ENCODE measurements around the gene ANAPC13.
A peak's percentile ranks its signal among the peaks of the same experiment; 100 is the strongest.

The ANAPC13 gene

DNA sequence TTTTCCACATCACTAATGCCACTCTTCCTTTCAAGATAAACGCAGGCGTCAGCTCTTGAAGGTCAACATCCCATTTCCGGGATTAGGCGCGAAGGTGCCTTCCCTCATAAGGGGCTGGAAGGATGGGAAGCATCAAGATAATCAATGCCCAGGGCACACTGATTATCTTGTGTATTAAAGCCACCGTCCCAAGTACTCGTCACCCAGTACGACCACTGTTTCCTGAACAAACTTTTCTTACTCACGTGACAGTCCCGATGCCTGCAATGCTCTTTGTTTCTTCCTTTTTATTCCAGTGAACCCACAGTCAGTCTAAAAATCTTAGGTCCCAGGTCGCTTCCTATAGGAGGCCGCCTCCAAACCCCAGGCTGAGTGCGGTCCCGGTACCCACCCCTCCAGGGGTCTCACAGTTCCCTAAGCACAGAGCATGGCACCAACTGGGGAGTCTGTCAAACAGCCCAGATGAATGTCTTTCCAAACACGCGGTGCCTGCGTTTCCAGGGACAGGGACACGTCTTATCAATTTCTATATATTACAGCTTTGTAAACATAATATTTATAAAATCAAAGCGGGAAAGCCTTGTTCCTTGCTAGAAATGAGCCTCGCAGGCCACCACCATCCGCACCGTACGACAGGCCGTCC, 589 bp downstream of the ANAPC13 start:
- H3K4me3 ChIP-seq (ENCODE audit: control insufficient read depth, low read depth, low read length) = peak overlapping the region; percentile 76
- TF ChIP-seq, protein P1, sequence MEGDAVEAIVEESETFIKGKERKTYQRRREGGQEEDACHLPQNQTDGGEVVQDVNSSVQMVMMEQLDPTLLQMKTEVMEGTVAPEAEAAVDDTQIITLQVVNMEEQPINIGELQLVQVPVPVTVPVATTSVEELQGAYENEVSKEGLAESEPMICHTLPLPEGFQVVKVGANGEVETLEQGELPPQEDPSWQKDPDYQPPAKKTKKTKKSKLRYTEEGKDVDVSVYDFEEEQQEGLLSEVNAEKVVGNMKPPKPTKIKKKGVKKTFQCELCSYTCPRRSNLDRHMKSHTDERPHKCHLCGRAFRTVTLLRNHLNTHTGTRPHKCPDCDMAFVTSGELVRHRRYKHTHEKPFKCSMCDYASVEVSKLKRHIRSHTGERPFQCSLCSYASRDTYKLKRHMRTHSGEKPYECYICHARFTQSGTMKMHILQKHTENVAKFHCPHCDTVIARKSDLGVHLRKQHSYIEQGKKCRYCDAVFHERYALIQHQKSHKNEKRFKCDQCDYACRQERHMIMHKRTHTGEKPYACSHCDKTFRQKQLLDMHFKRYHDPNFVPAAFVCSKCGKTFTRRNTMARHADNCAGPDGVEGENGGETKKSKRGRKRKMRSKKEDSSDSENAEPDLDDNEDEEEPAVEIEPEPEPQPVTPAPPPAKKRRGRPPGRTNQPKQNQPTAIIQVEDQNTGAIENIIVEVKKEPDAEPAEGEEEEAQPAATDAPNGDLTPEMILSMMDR (conservative IDR thresholded peaks at IDR 0.05; ENCODE audit: control insufficient read depth, insufficient read depth, low read depth, low read length) = no peak
- DNase-seq (ENCODE audit: low read depth) = peak; percentile 36

GRCh38 chr3:134483195-134483900, 2.4 kb downstream of the ANAPC13 start:
- H3K4me3 ChIP-seq (ENCODE audit: control insufficient read depth, low read depth, low read length) = no peak overlapping the region
- peak; percentile 84 for DNase-seq (ENCODE audit: low read depth)
- TF ChIP-seq, protein P1 (conservative IDR thresholded peaks at IDR 0.05; ENCODE audit: control insufficient read depth, insufficient read depth, low read depth, low read length) = no peak

GRCh38 chr3:134482622-134483021, 3.2 kb downstream of the ANAPC13 start:
- no peak overlapping the region for H3K4me3 ChIP-seq (ENCODE audit: control insufficient read depth, low read depth, low read length)
- no peak for DNase-seq (ENCODE audit: low read depth)
- TF ChIP-seq, protein P1 (conservative IDR thresholded peaks at IDR 0.05; ENCODE audit: control insufficient read depth, insufficient read depth, low read depth, low read length) = no peak

- TF ChIP-seq, protein P1 (conservative IDR thresholded peaks at IDR 0.05; ENCODE audit: control insufficient read depth, insufficient read depth, low read depth, low read length) = no peak
- H3K4me3 ChIP-seq (ENCODE audit: control insufficient read depth, low read depth, low read length) = no peak overlapping the region
- peak; percentile 37 for DNase-seq (ENCODE audit: low read depth)
Measured at GRCh38 chr3:134481166-134481565, 4.6 kb downstream of the ANAPC13 start.

GRCh38 chr3:134480546-134480945, 5.2 kb downstream of the ANAPC13 start:
- H3K4me3 ChIP-seq (ENCODE audit: control insufficient read depth, low read depth, low read length) = no peak overlapping the region
- DNase-seq (ENCODE audit: low read depth) = no peak
- TF ChIP-seq, protein P1 (conservative IDR thresholded peaks at IDR 0.05; ENCODE audit: control insufficient read depth, insufficient read depth, low read depth, low read length) = no peak

DNA sequence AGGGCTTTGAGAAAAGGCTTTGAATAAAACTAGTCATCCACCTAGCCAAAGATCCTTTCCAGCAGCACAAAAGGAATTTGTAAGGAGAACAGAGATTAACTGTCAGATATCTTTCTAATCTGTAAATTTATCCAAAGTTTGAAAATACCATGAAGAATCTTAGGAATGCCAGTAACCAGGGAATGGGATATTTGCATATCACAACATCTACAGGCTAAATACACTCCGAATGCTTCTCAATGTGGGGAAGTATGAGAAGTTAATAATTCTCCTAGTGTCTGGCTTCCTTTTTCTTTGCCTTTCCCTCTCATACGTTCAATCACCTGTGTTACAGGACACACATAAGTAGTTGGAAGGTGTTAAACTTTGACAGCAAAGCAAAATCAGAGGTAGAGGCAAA, 7.8 kb downstream of the ANAPC13 start:
- TF ChIP-seq, protein P1 (conservative IDR thresholded peaks at IDR 0.05; ENCODE audit: control insufficient read depth, insufficient read depth, low read depth, low read length) = no peak
- no peak for DNase-seq (ENCODE audit: low read depth)
- H3K4me3 ChIP-seq (ENCODE audit: control insufficient read depth, low read depth, low read length) = no peak overlapping the region
